ENCODE data around the gene C10orf90.

DNA sequence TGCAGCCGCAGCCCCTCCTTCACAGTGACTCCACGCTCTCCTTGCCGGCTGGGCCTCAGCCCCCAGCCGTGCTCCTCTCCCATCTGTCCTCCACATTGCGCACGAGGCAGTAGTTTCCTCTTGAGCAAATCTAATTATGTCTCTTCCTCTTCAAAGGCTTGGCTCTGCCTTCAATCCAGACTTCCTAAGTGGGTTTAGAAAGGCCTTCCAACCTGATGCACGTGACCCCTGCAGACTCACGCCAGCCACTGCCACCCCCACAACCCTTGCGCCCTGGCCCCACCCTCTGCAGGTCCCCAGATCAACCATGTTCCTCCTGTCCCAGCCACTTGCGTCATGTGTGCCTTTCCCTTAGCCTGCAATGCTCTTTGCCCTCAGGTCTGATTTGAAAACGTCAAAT lies 207.2 kb downstream of the C10orf90 start:
- TF ChIP-seq CSDC2 (CRISPR knock-in tag; IDR thresholded peaks at IDR 0.05), result no peak
- no peak for TF ChIP-seq ZFP30 (CRISPR knock-in tag; IDR thresholded peaks at IDR 0.05)
- TF ChIP-seq ARNTL (CRISPR knock-in tag; IDR thresholded peaks at IDR 0.05; ENCODE audit: borderline replicate concordance, low read depth), result no peak
- no peak for TF ChIP-seq TCF4 (CRISPR knock-in tag; IDR thresholded peaks at IDR 0.05; ENCODE audit: borderline replicate concordance)
- TF ChIP-seq, protein P1, sequence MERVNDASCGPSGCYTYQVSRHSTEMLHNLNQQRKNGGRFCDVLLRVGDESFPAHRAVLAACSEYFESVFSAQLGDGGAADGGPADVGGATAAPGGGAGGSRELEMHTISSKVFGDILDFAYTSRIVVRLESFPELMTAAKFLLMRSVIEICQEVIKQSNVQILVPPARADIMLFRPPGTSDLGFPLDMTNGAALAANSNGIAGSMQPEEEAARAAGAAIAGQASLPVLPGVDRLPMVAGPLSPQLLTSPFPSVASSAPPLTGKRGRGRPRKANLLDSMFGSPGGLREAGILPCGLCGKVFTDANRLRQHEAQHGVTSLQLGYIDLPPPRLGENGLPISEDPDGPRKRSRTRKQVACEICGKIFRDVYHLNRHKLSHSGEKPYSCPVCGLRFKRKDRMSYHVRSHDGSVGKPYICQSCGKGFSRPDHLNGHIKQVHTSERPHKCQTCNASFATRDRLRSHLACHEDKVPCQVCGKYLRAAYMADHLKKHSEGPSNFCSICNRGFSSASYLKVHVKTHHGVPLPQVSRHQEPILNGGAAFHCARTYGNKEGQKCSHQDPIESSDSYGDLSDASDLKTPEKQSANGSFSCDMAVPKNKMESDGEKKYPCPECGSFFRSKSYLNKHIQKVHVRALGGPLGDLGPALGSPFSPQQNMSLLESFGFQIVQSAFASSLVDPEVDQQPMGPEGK (CRISPR knock-in tag; IDR thresholded peaks at IDR 0.05; ENCODE audit: borderline replicate concordance), result no peak
